Activated B cell treated with CpG ODN at 0.5 μM for 24 hours (primary cell): Measurements from ENCODE around the gene CD83. TPM values are rescaled to one million over a fixed set of nuclear protein-coding genes. Genes with fewer than 3 reads are reported as not detected.
"Not testable (repeated sequence)": the region's sequence is repeated elsewhere in the genome, so short reads cannot be mapped to it uniquely, and the experiment has no call there.

Experiments used
- ATAC-seq: fragments of 200-7000 bp; cut with Tn5 transposase; one replicate; pipeline ENCODE4 v1.10.0; 2021; ENCODE audit warnings: low read depth, mild to moderate bottlenecking, moderate library complexity
- CTCF ChIA-PET: fragments of 350-600 bp; sonication (Branson Sonifier 250); formaldehyde crosslinking; loops from one replicate; lab custom pipeline; 2021; ENCODE audit warnings: antibody characterized with exemption; lab: Charles Lee
- POLR2A ChIA-PET: fragments of 350-600 bp; sonication (Branson Sonifier 250); formaldehyde crosslinking; loops from one replicate; lab custom pipeline; 2021; ENCODE audit warnings: antibody characterized with exemption; lab: Charles Lee
- DNase-seq: peaks from one replicate; pipeline ENCODE4 v3.0.0; 2022
- H3K27ac Mint-ChIP-seq: one replicate; pipeline ENCODE4 v1.8.0; 2020; ENCODE audit warnings: mixed read lengths
- H3K27me3 Mint-ChIP-seq: one replicate; pipeline ENCODE4 v1.8.0; 2021; ENCODE audit warnings: mixed read lengths
- H3K36me3 Mint-ChIP-seq: one replicate; pipeline ENCODE4 v1.8.0; 2021; ENCODE audit warnings: low read depth, mixed read lengths
- H3K4me1 Mint-ChIP-seq: one replicate; pipeline ENCODE4 v1.8.0; 2021; ENCODE audit warnings: mixed read lengths
- H3K4me3 Mint-ChIP-seq: one replicate; pipeline ENCODE4 v1.8.0; 2020; ENCODE audit warnings: mild to moderate bottlenecking, mixed read lengths
- H3K9me3 Mint-ChIP-seq: one replicate; pipeline ENCODE4 v1.8.0; 2020; ENCODE audit warnings: mixed read lengths
- intact Hi-C: fragments of 100-400 bp; cut with micrococcal nuclease; formaldehyde crosslinking; loops from one replicate; pipeline ENCODE4 v1.15.1; 2024
- total RNA-seq: library from RNA; stranded (reverse); gene quantifications from 2 replicates; pipeline ENCODE4 v1.2.3, GENCODE V29; 2022
- TF ChIP-seq, protein P1 (sequence below): fragments of 200-600 bp; IDR thresholded peaks from one replicate; pipeline ENCODE4 v1.8.0; 2022; ENCODE audit warnings: antibody characterized with exemption, mild to moderate bottlenecking

Gene CD83
- total RNA-seq, 1 donor from 2014 or later = 483 TPM

DNA sequence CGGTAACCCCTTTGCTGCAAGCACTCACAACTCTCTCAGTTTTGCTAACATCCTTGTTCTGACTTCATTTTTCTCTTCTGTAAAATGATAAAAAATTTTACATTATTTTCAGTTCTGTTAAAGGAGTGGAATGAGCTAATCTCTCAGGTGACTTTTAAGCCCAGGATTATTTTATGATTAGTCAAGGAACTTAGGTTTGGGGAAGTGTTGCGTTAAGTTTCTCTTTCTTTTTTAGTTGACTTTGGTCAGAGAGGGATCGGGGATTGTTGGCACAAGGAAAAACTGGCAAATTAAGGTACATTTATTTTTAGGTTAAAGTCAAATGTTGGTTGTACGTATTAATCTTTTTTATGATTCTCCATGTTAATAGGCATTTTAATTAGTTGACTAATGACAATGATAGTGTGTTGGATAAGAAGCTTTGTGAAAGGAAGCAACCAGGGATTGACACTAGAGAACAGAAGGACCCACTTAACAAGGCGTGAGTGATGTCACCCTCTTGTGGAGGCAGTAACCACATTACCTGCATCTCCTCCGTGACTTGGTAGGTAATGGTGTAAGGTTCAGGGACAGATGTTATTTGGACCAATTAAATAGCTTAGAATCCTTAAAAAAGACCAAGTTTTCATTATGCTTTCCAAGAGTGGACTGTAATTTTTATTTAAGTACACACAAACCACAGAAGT lies 31.6 kb downstream of the CD83 start:
- peaks cover 55% of the 10 kb centered on the region for H3K36me3 Mint-ChIP-seq
- no peaks in the 10 kb centered on the region for H3K27me3 Mint-ChIP-seq
- TF ChIP-seq, protein P1, sequence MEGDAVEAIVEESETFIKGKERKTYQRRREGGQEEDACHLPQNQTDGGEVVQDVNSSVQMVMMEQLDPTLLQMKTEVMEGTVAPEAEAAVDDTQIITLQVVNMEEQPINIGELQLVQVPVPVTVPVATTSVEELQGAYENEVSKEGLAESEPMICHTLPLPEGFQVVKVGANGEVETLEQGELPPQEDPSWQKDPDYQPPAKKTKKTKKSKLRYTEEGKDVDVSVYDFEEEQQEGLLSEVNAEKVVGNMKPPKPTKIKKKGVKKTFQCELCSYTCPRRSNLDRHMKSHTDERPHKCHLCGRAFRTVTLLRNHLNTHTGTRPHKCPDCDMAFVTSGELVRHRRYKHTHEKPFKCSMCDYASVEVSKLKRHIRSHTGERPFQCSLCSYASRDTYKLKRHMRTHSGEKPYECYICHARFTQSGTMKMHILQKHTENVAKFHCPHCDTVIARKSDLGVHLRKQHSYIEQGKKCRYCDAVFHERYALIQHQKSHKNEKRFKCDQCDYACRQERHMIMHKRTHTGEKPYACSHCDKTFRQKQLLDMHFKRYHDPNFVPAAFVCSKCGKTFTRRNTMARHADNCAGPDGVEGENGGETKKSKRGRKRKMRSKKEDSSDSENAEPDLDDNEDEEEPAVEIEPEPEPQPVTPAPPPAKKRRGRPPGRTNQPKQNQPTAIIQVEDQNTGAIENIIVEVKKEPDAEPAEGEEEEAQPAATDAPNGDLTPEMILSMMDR = no peak
- H3K9me3 Mint-ChIP-seq = no peaks in the 10 kb centered on the region
- DNase-seq (no peak), ATAC-seq (no peak)
- intact Hi-C loops = no loop called here
- H3K27ac Mint-ChIP-seq = peak overlapping the region; percentile 52
- H3K4me3 Mint-ChIP-seq = peak overlapping the region; percentile 50
- H3K4me1 Mint-ChIP-seq = peaks cover 30% of the 10 kb centered on the region
- ChIA-PET CTCF (interaction anchor here (0.7 to 3.1 kb wide), 5 partner anchors 83 to 240 kb away, joined by 3 to 17 read pairs (median 3); no protein-coding TSS in a partner anchor), POLR2A (interaction anchor here (0.6 to 1.4 kb wide), 3 partner anchors 12 to 1010 kb away, joined by 3 to 11 read pairs (median 4); no protein-coding TSS in a partner anchor)

DNA sequence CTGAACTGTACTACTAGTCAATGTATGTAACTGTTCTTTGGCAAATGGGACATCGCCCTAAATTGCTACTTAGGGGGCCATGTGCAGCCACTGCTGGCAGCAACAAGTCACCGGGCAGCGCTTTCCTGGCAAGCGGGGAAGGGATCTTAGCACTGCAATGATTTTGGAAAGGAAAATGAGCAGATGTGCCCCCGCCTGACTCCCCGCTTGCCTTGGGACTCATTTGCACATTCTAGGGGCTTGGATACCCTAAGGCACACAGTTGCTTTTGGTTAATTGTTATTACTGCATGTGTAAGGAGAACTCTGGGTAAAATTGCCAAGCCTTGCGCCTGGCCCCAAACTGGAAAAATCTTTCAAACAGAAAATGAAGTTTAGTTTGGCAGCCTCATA lies 32.2 kb downstream of the CD83 start:
- CTCF ChIA-PET = interaction anchor here (1.0 to 3.1 kb wide), 3 partner anchors 83 to 240 kb away, joined by 3 to 17 read pairs (median 3); no protein-coding TSS in a partner anchor
- ATAC-seq (no peak), DNase-seq (no peak)
- H3K36me3 Mint-ChIP-seq = peaks cover 53% of the 10 kb centered on the region
- intact Hi-C loops = no loop called here
- TF ChIP-seq, protein P1 = no peak
- POLR2A ChIA-PET = no interaction called here
- H3K27me3 Mint-ChIP-seq = no peaks in the 10 kb centered on the region
- no peak overlapping the region for H3K4me3 Mint-ChIP-seq
- no peaks in the 10 kb centered on the region for H3K9me3 Mint-ChIP-seq
- no peak overlapping the region for H3K27ac Mint-ChIP-seq
- peaks cover 26% of the 10 kb centered on the region for H3K4me1 Mint-ChIP-seq

DNA sequence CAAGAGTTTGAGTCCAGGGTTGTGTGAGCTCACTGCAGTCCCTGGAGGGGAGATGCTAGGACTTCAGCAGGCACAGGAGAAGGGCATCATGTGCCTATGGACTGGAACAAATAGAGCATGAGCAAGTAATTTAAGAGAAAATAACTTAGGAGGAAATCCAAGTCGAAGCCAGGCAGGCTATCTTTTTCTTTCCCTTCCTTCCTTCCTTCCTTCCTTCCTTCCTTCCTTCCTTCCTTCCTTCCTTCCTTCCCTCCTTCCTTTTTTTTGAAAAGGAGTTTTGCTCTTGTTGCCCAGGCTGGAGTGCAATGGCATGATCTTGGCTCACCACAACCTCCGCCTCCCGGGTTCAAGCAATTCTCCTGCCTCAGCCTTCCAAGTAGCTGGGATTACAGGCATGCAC lies 33.7 kb downstream of the CD83 start:
- ATAC-seq, CTCF ChIA-PET, H3K4me3 Mint-ChIP-seq, intact Hi-C loops, H3K27me3 Mint-ChIP-seq, H3K9me3 Mint-ChIP-seq, H3K27ac Mint-ChIP-seq, DNase-seq: not testable (repeated sequence)
- Mint-ChIP-seq H3K36me3 (peaks cover 49% of the 10 kb centered on the region), H3K4me1 (peaks cover 25% of the 10 kb centered on the region)
- POLR2A ChIA-PET = interaction anchor here (0.6 kb wide), 1 partner anchor 1244 kb away, joined by 3 read pairs; no protein-coding TSS in a partner anchor

DNA sequence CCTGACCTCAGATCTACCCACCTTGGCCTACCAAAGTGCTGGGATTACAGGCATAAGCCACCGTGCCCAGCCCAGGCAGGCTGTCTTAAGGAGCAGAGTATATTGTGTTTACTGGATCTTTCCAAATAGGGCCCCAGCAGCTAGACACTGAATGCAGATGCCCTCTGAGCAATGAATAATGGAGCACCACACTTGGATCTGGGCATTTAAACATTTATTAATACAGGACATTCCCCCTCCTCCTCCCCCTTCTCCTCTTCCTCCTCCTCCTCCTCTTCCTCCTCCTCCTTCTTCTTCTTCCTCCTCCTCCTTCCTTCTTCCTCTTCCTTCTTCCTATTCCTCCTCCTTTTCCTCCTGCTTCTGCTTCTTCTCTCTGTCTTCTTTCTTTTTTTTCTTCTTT lies 34.2 kb downstream of the CD83 start:
- POLR2A ChIA-PET = interaction anchor here (0.6 to 0.7 kb wide), 3 partner anchors 46 to 1191 kb away, joined by 3 to 5 read pairs (median 5); no protein-coding TSS in a partner anchor
- no peaks in the 10 kb centered on the region for H3K9me3 Mint-ChIP-seq
- peaks cover 44% of the 10 kb centered on the region for H3K36me3 Mint-ChIP-seq
- DNase-seq (no peak), ATAC-seq (no peak)
- H3K27me3 Mint-ChIP-seq = no peaks in the 10 kb centered on the region
- H3K4me3 Mint-ChIP-seq = no peak overlapping the region
- CTCF ChIA-PET = interaction anchor here (1.2 kb wide), 1 partner anchor 8 kb away, joined by 4 read pairs; no protein-coding TSS in a partner anchor
- no peak overlapping the region for H3K27ac Mint-ChIP-seq
- H3K4me1 Mint-ChIP-seq = peaks cover 25% of the 10 kb centered on the region
- TF ChIP-seq, protein P1 = no peak
- intact Hi-C loops = no loop called here

DNA sequence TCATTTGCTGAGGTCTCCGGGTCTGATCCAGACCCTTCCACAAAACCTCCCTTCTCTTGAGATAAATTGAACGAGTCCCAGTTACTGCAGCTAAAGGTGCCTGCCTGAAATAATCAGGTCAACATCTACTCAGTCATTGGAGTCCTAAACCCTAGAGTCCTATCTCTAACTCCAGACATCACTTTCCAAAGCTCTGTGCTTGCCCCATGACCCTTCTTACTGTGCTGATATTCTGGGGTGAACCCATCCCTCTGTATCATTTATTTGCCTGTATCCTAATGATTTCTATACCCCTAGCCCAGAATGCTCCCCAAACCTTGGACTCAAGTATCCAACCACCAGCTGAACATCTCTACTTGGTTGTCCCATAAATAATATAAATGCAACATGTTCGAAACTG lies 35.7 kb downstream of the CD83 start:
- Mint-ChIP-seq H3K27me3 (no peaks in the 10 kb centered on the region), H3K4me1 (peaks cover 19% of the 10 kb centered on the region), H3K4me3 (no peak overlapping the region), H3K36me3 (peaks cover 39% of the 10 kb centered on the region), H3K9me3 (no peaks in the 10 kb centered on the region), H3K27ac (no peak overlapping the region)
- DNase-seq (no peak), ATAC-seq (no peak)
- intact Hi-C loops = no loop called here
- TF ChIP-seq, protein P1 = no peak
- ChIA-PET POLR2A (no interaction called here), CTCF (interaction anchor here (1.3 kb wide), 1 partner anchor 8 kb away, joined by 3 read pairs; no protein-coding TSS in a partner anchor)
